Measurements from ENCODE around the gene USP49. TPM values are rescaled to one million over a fixed set of nuclear protein-coding genes. Genes with fewer than 3 reads are reported as not detected.

The USP49 gene
- 17.4 and 19.9 TPM in 2 replicates for total RNA-seq (2013; cell fraction: nucleolus; rRNA removed)
- total RNA-seq (2014; rRNA removed) = 2.7 and 3.4 TPM in 2 replicates
- 5.2 and 5.4 TPM in 2 replicates for total RNA-seq (2014; rRNA removed; fragmentation: Illumina TruSeq; extraction: Trizol)
- 7.7 TPM in 2 replicates for total RNA-seq (2021)
- 2.8 TPM for polyA plus RNA-seq (2011; ENCODE audit: low read depth)
- polyA plus RNA-seq (2011; rRNA removed) = 6.5 and 7.6 TPM in 2 replicates
- 4.2 and 4.9 TPM in 2 replicates for polyA plus RNA-seq (2011; cell fraction: cytosol; rRNA removed)
- 10.3 and 12.3 TPM in 2 replicates for polyA plus RNA-seq (2011; cell fraction: nucleus; rRNA removed)
- 4.1 and 5.8 TPM in 2 replicates for polyA plus RNA-seq (2012)
- polyA plus RNA-seq (2014; fragmentation: Illumina TruSeq; extraction: Trizol) = 7.6 and 9.2 TPM in 2 replicates
- polyA plus RNA-seq (2014; fragmentation: Nextera tagmentation; extraction: Ambion mirVana) = 1 to 10 TPM; 1.0 TPM
- 6.0 and 6.8 TPM in 2 replicates for polyA plus RNA-seq (2014; rRNA removed)
- 1 to 10 TPM; 3.2 TPM for polyA plus RNA-seq (2016; fragmentation: Nextera tagmentation; extraction: Ambion mirVana)
- 4.3 and 5.5 TPM in 2 replicates for polyA minus RNA-seq (2011; rRNA and poly(A)+ RNA removed)
- polyA minus RNA-seq (2011; cell fraction: cytosol; rRNA and poly(A)+ RNA removed) = 1.9 and 3.0 TPM in 2 replicates
- polyA minus RNA-seq (2011; cell fraction: nucleus; rRNA and poly(A)+ RNA removed) = 4.0 and 5.3 TPM in 2 replicates
- percentile 61 among the genes with signal in this experiment for Bru-seq, nascent RNA
- percentile 64 among the genes with signal in this experiment for BruChase-seq, experiment 1, labeled RNA remaining after a 6-hour chase
- BruChase-seq, experiment 2, labeled RNA remaining after a 2-hour chase = percentile 65 among the genes with signal in this experiment
- long read RNA-seq, experiment 1, partial matches to known transcripts = 0 of 1 reads
- long read RNA-seq, experiment 1, other reads (novel, unspliced or antisense) = 1 of 1 reads
- long read RNA-seq, experiment 2, partial matches to known transcripts = 0 of 2 reads
- long read RNA-seq, experiment 2, other reads (novel, unspliced or antisense) = 2 of 2 reads

- H3K4me3 ChIP-seq = peak within 1 kb of the TSS; percentile 89
- peak; percentile 73 for FAIRE-seq
- peaks cover 2% of the 10 kb centered on the region; the same call in 1 of the 2 replicates for H3K79me2 ChIP-seq (ENCODE audit: control insufficient read depth, insufficient read depth, low read length)
- no TSS peak for BruUV-seq (replicated peaks)
- ChIA-PET POLR2A (interaction anchor here (0.6 to 1.8 kb wide), 14 partner anchors 10 to 851 kb away, joined by 3 to 9 read pairs (median 4); partner anchors contain the start of genes BYSL, MED20, TAF8 and TBCC), RAD21 (ENCODE audit: unreplicated experiment) (interaction anchor here (0.9 to 2.2 kb wide), 7 partner anchors 25 to 156 kb away, joined by 3 to 10 read pairs (median 5); partner anchors contain the start of genes BYSL, MED20 and TOMM6), CTCF (interaction anchor here (0.8 to 4.9 kb wide), 13 partner anchors 8 to 148 kb away, joined by 3 to 31 read pairs (median 4); partner anchors contain the start of genes BYSL and MED20), SMC1A (ENCODE audit: uncharacterized antibody, unreplicated experiment) (interaction anchor here (0.7 to 2.2 kb wide), 13 partner anchors 9 to 209 kb away, joined by 3 to 15 read pairs (median 4); partner anchors contain the start of genes BYSL and MED20)
- WGBS (ENCODE audit: insufficient coverage, insufficient replicate concordance, low lambda C conversion rate, missing lambda C conversion rate) = 1% methylated on average over 28 of the region's 55 CpGs
- peak; percentile 96 for ATAC-seq
- intact Hi-C loops (cut with micrococcal nuclease; ENCODE audit: unreplicated experiment) = loop anchor here (1.0 to 5.0 kb wide), 4 partner anchors 26 to 108 kb away; partner anchors contain the start of genes BYSL, CCND3, MED20 and TOMM6
- no peaks in the 10 kb centered on the region for H3K9me3 ChIP-seq (replicated peaks; ENCODE audit: control insufficient read depth, insufficient read depth, low read length)
- H3K27ac ChIP-seq (ENCODE audit: control insufficient read depth, insufficient read depth) = peak within 1 kb of the TSS; percentile 90
- peak; percentile 65 for DNase-seq (ENCODE audit: low read depth, low spot score)
- H3K4me1 ChIP-seq (ENCODE audit: control insufficient read depth, insufficient read depth, low read length) = peaks cover 6% of the 10 kb centered on the region; the same call in 1 of the 2 replicates
- no peaks in the 10 kb centered on the region for H3K27me3 ChIP-seq (replicated peaks in 1 of 2; ENCODE audit: control insufficient read depth in 2 of 2, insufficient read depth in 2 of 2, low read length in 1 of 2)
- peak within 1 kb of the TSS; percentile 100 for H3K4me2 ChIP-seq (ENCODE audit: control insufficient read depth, insufficient read depth)
- H2AFZ ChIP-seq (ENCODE audit: control insufficient read depth, low read depth, low read length) = peak within 1 kb of the TSS; percentile 85
- in situ Hi-C loops (cut with MboI) = no loop called here
- peak within 1 kb of the TSS; percentile 80 for H3K9ac ChIP-seq (ENCODE audit: control insufficient read depth, insufficient read depth, low read length)
- H4K20me1 ChIP-seq (ENCODE audit: control insufficient read depth, insufficient read depth) = no peaks in the 10 kb centered on the region
- no peaks in the 10 kb centered on the region for H3K36me3 ChIP-seq (ENCODE audit: control insufficient read depth in 2 of 2, insufficient read depth in 2 of 2, low read length in 1 of 2)
- TF ChIP-seq RB1 (IDR thresholded peaks at IDR 0.05; ENCODE audit: borderline replicate concordance) (peak; percentile 54; the same call in 1 of the 2 replicates), USF1 (IDR thresholded peaks at IDR 0.05; ENCODE audit: borderline replicate concordance, extremely low read length, insufficient read depth, low read depth, low read length) (peak; percentile 58), MTA2 (IDR thresholded peaks at IDR 0.05; ENCODE audit: low read depth) (peak; percentile 29; the same call in 1 of the 2 replicates), PKNOX1 (IDR thresholded peaks at IDR 0.05) (peak; percentile 44; the same call in 1 of the 2 replicates), KAT2A (conservative IDR thresholded peaks at IDR 0.05; ENCODE audit: control insufficient read depth, low read depth, low read length) (no peak), MTA3 (IDR thresholded peaks at IDR 0.05; ENCODE audit: borderline replicate concordance, low read length) (no peak), CREM (IDR thresholded peaks at IDR 0.05; ENCODE audit: low read depth) (peak; percentile 79), IKZF1 (conservative IDR thresholded peaks at IDR 0.05) (peak; percentile 57), SMAD5 (IDR thresholded peaks at IDR 0.05; ENCODE audit: low read depth) (peak; percentile 58), MEF2B (IDR thresholded peaks at IDR 0.05; ENCODE audit: partially characterized antibody, poor library complexity, severe bottlenecking) (peak; percentile 66), NFYB (IDR thresholded peaks at IDR 0.05; ENCODE audit: insufficient read depth, low read depth, low read length) (peak; percentile 84), HDAC6 (IDR thresholded peaks at IDR 0.05; ENCODE audit: unreplicated experiment) (no peak), ZNF207 (IDR thresholded peaks at IDR 0.05; ENCODE audit: borderline replicate concordance) (no peak), RUNX3 (IDR thresholded peaks at IDR 0.05; ENCODE audit: low read length) (peak; percentile 69), ESRRA (IDR thresholded peaks at IDR 0.05; ENCODE audit: low read length) (no peak), JUNB (IDR thresholded peaks at IDR 0.05) (0 out of 2 replicates have a peak, but pooled peaks have one; percentile 16), BACH1 (IDR thresholded peaks at IDR 0.05; ENCODE audit: borderline replicate concordance) (no peak; the same call in 1 of the 2 replicates)
Observed at GRCh38 chr6:41895300-41896233, at the start of gene USP49. TSS of gene USP49 (minus strand) at chr6:41895375. CDS start at chr6:41806983, 88,392 bp downstream.

All from GM12878 (cell line).